Fibroblast of skin of scalp (primary cell): ENCODE results near the gene MRPS23.
"Not testable (repeated sequence)": the region's sequence is repeated elsewhere in the genome, so short reads cannot be mapped to it uniquely, and the experiment has no call there.

Experiments
- DNase-seq: peaks from one replicate; pipeline ENCODE4 v3.0.0-alpha.2; 2013

The MRPS23 gene

DNA sequence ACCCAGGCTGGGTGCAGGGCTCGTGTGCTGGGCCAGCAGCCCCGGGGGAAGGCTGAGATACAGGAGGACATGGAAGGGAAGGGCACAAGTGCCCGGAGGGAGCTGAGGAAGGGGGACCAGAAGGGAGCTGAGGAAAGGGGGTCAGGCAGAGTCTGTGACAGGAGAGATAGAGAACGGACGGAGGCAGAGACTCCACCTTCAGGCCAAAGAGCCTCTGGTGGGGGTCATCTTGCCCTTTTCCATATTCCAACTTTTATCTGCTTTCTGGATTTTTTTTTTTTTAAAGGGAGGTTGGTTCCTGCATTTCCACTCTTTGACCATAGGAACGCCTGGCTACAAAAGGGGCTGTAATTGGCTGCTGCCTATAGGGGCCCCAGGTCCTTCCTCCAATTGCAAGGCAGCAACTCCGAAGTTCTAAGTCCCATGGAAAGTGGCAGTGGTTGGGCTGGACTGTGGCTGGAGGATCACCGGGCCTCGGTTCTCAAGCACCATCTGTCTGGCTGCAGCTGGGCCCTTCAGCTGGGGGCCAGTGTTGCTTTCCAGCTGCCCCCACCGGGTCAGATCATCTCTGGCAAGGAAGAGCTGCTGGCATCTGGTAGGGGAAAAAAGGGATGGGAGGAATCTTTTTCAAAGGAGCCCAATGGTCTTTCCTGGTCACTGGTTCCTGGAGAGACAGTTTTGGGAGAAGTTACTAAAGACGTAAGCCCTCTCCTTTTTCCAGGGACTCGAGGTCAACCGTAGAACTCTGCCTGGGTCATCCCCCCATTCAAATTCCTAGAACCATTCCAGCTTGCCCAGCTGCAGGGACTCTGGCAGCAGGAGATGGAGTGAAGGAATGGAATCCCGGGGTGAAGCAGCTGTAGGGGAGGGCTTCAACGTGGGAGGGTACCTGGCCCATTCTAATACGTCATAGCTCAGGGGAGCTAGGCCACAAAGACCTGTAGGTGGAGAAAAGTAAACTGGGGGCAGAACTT lies 13.1 kb upstream of the MRPS23 start:
- no peak for DNase-seq

DNA sequence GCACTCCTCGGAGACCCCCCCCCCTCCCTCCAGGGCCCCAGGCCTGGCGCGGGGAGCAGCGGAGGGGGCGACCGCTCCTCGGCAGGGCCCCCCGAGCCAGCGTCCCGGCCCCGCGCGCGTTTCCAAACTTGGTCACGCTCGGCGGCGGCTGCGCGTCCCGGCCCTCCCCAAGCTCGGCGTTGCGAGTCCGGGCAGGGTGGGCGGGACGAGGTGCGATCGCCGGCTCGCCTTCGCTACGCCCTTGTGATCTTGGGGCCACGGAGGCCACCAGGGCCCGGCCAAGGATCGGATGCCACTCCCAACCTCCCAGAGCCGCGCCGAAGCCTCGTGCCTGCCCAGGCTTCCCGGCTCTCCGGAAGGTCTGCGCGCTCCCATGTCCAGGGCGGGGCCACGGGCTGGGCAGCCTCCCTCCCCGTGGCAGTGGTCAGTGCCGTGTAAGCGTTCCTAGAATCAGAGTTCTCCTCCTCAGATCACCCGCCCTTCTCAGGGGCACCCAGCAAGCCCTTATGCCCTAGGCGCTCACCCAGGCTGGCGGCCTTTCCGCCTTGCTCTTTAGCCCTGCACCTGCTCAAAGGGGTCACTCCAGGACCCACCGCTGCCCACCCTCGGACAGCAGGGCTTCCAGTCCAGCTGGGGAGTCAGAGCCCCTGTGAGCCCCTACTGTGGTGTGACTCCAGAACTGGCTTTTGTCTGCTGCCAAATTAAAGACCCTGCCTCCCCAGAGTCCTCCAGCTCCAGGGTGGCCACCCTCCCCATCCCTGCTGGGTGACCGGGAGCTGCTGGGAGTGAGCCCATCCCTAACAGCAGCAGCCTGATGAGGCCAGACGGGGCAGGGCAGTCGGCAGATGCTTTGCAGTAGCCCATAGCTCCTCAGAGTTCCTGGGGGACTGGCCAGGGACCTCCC lies 12.2 kb upstream of the MRPS23 start:
- no peak for DNase-seq

DNA sequence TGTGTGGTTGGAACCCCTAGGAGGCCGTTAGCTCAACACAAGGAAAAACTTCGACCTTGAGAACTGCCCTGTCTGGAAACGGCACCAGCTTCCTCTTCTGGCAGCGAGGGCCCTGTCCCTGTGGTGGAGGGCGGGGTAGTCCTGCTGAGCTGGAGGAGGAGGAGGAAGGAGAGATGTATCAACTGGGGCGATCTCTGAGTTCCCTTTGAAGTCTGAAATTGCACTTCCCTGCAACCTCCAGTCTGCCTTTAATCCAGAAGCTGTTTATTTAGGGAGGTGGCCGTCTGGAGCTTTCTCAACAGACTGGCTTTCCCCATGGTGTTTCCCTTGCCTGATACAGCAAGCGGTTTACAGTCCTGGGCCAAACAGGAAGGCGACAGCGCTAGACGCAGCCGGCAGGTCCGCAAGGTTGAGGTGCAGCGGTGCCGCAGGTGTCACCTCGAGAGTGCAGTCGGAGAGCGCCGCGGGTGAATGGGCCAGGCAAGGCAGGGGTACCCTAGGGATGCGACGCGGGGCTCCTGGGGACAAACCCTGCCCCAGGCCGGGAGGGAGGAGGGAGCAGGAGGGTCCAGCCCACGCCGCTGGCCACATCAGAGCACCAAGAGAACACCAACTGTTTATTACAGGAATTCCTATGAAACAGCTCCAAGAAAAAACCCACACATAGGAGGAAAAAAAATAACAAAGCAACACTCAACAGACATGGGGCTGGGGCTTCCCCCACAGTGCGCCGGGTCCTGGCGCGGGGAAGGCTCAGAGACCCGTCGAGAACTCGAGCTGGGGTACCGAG lies 11.4 kb upstream of the MRPS23 start:
- no peak for DNase-seq

DNA sequence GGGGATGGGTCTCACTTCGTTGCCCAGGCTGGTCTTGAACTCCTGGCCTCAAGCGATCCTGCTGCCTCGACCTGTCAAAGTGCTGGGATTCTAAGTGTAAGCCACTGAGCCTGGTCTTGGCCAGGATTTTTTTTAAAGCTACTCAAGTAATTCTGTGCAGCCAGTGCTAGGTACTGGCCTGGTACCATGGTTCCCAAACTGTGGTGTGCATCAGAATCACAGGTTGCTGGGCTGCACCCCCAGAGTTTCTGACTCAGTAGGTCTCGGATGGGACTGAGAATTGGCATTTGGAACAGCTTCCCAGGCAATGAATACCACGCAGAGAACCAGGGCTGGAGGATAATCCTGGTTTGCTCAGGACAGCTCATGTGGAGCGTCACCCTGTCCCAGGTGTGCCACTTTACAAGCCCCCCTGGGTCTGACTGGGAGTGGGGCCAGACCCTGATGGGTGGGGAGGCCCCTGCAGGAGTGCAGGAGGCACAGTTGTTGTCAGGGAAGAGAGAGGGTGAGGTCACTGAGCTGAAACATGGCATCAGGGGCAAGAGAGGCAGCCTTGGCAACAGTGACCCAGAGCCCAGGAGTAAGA lies 10.7 kb upstream of the MRPS23 start:
- DNase-seq: no peak

DNA sequence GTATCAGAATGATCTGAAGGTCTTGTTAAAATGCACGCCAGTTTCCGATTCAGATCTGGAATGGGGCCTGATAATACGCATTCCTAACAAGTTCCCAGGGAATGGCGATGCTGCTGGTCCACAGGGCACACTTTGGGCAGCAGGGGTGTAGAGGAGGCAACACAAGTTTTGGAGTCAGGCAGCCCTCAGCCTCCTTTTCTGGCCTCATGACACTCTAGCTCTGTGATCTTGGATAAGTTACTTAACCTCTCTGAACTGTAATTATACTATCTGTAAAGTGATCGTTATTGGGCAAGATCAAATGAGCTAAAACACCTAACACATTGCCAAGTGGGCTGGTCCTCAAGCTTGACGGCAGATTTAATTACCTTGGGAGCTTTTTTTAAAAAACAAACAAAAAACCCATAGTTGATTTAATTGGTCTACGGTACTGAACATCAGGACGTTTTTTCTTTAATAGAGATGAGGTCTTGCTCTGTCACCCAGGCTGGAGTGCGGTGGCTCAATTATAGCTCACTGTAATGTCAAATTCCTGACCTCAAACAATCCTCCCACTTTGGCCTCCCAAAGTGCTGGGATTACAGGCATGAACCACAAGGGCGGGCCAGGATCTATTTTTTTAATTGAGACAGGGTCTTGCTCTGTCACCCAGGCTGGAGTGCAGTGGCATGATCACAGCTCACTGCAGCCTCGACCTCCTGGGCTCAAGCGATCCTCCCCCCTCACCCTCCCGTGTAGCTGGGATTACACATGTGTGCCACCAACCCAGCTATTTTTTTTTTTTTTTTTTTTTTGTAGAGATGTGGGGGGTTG lies 10.0 kb upstream of the MRPS23 start:
- DNase-seq: no peak

DNA sequence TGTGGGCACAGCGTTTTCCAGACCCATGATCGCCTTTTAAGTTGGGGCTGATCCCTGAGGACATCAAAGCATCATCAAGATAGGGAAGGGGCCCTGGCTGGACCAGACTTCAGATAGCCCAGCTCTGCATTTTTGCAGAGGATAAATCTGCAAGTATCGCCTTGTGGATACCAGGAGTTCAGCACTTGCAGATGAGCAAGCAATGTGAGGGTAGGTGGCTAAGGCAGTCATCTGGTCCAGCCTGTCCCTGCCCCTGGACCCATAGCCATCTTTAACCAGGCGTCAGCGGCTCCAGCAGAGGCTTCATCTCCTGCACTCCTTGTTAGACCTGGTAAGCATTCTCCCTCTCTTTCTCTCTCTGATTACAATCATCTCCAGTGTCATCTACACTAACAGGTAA lies 9.0 kb upstream of the MRPS23 start:
- no peak for DNase-seq

DNA sequence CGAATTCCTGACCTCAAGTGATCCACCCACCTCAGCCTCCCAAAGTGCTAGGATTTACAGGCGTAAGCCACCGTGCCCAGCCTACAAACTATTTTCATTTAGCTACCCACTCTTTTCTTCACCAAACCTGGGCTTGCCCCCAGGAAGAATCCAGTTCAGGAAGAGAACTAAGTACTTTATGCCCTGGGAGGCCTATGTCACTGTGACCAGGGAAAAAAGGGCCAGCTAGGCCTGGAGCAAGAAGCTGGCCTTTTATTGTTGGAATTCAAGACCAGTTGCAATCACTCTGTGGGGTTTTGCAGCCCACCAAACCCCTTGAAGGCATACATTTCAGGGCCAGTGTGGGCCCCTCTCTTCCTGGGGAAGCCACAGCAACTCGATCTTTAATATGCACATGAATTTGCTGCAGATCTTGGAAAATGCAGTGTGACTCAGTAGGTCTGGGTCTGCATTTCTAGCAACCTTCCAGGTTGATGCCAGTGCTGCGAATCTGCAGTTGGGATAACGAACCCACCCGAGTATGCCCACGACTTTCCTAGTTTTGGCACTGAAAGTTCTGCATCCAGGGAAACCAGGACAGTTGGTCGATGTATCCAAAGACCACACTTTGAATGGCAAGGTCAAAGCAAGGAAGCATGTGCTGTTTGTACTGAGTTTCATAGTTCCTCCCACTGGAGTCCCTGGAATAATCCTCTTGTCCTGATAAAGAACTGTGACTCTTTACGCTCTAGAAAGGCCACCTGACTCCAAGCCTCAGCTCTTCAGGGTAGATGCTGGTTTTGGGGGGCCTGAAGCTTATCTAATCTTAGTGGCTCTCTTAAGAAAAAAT lies 7.2 kb upstream of the MRPS23 start:
- no peak for DNase-seq

DNA sequence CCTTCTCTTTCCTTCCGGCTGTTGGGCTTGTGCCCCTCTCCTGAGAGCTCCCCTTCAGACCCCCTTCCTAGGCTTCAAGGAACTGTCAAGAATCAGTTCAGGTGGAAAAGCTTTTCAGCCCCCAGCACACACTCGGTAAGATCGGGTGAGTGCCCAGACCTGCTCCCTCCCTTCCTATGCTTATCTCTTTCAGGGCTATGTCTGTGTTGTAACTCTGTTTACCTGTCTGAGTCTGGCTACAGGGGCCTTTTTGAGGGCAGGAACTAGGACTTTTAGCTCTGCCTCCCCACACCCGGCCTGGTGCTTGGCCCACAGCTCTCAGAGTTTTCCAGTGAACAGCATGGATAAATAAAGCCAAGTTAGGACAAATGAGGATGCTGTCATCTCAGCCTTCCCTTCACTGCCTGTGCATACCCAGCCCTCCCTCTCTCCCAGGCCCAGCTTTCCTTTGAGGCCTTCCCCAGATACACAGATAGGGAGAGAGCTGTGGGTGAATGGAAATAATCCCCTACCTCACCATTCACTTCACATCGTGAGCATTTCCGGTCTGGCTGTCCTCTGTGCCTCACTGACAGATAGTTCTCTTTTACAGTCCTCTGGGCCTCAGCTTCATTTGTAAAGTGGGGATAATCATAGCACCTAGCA lies 5.7 kb upstream of the MRPS23 start:
- DNase-seq: no peak

DNA sequence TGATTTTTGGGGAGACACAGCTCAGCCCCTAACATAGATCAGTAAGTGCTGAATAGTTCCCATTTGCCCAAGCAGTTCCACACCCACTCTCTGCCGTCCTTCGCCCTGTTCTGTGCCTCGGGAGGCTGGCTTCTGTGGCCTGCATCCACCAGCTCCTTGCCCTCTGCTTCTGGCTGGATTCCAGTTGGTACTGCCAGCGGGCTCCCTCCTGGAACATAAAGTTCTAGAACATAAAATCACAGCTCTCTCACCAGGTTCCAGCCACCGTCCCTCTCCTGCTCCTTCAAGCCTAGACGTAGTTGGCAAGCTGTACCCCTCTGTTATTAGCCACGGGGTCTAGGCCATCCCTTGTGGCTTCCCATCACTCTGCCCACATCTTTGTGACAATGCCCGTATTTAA lies 3.9 kb upstream of the MRPS23 start:
- no peak for DNase-seq

DNA sequence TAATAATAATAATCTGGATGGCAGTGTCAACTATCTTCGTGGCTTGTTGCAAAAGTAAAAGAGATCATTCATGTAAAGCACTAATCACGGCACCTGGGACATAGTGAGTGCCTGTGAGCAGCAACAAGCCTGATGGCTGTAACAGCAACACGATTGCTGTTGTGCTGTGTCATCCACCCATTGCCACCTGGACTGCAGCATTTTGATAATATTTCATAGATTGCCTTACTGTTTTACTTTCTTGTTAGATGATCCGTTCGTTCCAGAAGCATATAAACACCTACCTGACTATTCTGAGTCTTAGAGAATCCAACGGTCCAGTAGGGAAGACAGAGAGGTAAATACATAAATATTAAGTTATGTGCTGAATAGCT lies 3.1 kb upstream of the MRPS23 start:
- DNase-seq: no peak

DNA sequence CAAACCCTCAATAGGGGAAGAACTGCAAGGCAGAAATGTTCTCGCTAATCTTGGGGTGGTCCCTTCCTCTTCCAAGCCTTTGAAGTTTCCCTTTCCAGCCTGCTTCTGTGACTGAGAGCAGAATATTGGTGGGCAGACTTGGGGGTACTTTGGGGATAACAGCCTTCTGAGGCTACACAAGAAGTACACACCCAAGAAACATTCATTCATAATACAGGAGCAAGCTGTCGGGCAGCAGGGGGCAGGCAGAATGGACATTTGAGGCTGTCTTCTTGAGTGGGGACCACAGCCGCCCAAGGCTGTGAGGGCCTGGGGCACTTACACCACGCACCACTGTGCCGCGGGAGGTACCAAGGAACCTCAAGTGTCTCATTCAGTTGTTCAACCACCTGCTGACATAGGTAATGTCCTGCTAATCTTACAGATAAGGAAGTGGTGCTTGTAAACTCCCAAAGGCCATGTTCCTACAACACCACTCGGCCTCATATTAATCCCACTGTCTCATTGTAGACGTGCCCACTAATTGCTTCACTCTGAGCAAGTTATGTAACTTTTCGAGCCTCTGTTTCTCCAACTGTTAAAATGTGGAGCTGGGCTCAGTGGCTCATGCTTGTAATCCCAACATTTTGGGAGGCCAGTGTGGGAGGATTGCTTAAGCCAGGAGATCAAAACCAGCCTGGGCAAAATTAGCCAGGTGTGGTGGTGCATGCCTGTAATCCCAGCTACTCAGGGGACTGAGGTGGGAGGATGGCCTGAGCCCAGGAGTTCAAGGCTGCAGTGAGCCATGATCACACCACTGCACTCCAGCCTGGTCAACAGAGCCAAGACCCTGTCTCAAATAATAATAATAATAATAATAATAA lies 2.5 kb upstream of the MRPS23 start:
- DNase-seq: no peak

DNA sequence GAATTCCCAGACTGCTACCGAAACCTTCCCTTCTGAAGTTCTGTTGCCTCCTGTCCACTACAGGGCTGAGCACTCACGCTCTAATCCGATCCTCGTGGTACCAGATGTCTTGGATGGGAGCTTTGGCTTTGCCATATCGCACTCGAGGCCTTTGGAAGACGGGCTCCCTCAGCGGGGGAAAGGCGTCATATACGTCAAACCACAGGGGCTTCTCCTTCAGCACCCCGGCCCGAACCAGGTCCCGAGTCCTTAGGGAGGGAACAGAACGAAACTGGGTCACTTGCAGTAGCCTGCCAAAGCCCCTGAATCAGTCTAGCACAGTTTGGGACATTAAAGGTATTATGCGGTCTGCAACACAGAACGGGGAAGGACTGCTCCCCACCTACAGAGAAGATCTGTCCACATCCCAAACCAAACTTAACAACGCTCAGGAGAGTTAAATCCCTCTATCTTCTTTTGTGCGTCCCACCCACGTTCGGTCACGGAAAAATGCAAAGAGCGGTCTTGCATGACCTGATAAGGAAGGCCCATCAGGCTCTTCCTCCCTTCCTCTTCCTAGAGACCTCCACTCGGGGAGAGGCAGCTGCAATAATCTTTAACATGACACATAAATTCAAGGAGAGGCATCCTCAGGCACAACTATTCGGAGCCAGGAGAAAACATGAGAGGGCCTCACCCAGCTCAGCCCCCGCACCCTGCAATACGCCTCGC lies 526 bp downstream of the MRPS23 start:
- no peak for DNase-seq

DNA sequence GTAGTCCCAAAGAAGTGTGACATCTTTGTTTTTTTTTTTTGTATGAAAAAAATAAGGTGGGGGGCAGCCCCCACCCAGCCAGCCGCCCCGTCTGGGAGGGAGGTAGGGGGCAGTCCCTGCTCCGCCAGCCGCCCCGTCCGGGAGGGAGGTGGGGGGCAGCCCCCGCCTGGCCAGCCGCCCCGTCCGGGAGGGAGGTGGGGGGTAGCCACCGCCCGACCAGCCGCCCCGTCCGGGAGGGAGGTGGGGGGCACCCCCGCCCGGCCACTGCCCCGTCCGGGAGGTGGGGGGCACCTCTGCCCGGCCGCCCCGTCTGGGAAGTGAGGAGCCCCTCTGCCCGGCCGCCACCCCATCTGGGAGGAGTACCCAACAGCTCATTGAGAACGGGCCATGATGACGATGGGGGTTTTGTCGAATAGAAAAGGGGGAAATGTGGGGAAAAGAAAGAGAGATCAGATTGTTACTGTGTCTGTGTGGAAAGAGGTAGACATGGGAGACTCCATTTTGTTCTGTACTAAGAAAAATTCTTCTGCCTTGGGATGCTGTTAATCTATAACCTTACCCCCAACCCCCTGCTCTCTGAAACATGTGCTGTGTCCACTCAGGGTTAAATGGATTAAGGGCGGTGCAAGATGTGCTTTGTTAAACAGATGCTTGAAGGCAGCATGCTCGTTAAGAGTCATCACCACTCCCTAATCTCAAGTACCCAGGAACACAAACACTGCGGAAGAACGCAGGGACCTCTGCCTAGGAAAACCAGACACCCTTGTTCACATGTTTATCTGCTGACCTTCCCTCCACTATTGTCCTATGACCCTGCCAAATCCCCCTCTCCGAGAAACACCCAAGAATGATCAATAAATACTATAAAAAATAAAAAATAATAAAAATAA lies 3.5 kb downstream of the MRPS23 start:
- DNase-seq: not testable (repeated sequence)

DNA sequence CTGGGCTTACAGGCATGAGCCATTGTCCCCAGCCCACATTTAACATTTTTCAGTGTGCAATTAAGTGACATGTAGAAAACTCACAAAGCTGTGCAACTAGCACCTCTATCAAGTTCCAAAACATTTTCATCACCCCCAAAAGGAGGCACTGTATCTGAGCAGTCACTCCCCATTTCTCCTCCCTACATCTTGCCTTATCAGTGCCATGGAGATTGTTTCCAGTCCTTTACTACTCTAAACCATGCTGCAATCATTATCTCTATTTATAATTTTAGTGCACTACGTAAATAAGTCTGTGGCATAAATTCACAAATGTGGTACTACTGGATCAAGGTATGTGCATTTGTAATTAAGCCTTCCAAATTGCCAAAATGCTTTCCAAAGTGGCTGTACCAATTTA lies 7.6 kb downstream of the MRPS23 start:
- DNase-seq: no peak

DNA sequence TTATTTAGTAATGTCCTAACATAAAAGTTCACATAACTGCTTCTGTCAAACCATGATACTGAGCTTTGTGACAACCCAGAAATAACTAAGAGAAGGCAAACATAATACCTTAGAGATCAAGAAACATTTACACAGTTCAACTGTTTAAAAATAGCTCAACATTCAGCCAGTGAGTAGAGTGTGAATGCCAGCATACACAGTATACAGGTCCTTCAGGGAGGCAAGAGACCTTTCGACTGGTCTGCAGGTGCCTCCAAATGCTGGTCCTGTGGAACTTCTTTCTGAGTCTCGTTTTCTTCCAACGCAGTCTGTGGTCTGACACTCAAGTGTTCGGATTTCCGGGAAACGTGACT lies 10.3 kb downstream of the MRPS23 start:
- no peak for DNase-seq

DNA sequence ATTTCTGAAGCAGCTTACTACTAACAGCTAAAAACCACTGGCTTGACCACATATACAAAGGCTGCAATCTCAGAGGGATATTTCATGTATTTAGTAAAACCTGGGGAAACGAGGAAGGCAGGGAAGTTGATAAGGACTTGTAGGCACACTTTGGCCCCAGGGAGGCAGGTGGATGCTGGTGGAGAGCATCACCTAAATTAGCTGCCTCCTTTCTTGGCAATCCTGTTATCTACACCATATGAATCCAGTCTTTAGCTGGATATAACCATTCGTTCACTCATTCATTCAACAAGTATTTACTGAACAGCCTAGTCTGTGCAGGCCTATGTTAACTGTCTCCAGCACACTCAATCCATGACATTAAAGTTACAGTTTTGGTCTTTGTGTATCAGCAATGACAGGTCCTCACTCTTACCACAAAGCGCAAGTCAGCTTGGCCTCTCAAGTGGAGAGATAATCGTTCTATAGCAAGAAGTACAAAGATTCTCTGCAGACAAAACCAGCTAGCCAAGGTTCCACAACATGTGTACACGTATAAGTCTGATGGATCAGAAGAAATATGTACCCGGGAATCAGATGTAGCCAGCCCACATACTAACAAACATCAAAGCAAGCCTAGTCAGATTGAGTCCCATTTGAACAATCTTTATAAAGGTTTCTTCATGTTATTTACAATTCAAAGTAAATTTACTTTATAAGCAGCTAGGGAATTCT lies 10.8 kb downstream of the MRPS23 start:
- DNase-seq: no peak

DNA sequence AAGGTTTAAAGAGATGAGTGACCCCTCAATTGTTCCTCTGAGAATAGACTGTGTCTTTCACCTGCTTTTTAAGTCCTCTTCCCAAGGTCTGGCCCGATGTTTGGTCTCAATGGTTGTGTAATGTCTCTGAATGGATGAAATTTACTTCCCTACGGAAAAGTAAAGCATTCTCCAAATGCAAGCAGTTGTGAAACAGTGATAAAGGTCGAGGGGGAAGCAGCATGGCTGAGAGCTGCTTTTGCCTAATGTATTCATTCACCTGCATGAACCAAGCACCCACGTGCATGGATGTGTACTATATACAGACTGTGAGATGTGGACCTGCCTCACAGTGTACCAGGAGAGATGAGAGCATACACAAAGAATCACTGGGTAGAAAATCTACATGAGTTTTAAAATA lies 11.4 kb downstream of the MRPS23 start:
- no peak for DNase-seq
